Activated gamma-delta T cell (primary cell): Measurements from ENCODE around the gene SLC2A4RG.

Experiments used
- DNase-seq: peaks from one replicate; lab custom pipeline; 2025; lab: John Stamatoyannopoulos, UW

Gene SLC2A4RG

GRCh38 chr20:63699466-63700198 lies 39.9 kb upstream of the SLC2A4RG start:
- no peak for DNase-seq

- DNase-seq: no peak
These were observed 39.2 kb upstream of the SLC2A4RG start for GRCh38 chr20:63700199-63701050.

GRCh38 chr20:63701051-63701328 lies 38.6 kb upstream of the SLC2A4RG start:
- DNase-seq: no peak

GRCh38 chr20:63701329-63702035 lies 38.1 kb upstream of the SLC2A4RG start:
- DNase-seq: no peak

GRCh38 chr20:63702036-63702665 lies 37.4 kb upstream of the SLC2A4RG start:
- DNase-seq: no peak

GRCh38 chr20:63702751-63703470 lies 36.7 kb upstream of the SLC2A4RG start:
- no peak for DNase-seq

GRCh38 chr20:63703471-63703975 lies 36.1 kb upstream of the SLC2A4RG start:
- no peak for DNase-seq

- DNase-seq: no peak
These were observed 35.4 kb upstream of the SLC2A4RG start for GRCh38 chr20:63703976-63704748.

GRCh38 chr20:63704749-63705117 lies 34.8 kb upstream of the SLC2A4RG start:
- DNase-seq: no peak

- DNase-seq: no peak
These were observed 34.1 kb upstream of the SLC2A4RG start for GRCh38 chr20:63705232-63706026.

GRCh38 chr20:63706027-63706695 lies 33.4 kb upstream of the SLC2A4RG start:
- no peak for DNase-seq

- DNase-seq: peak; percentile 37
These were observed 32.6 kb upstream of the SLC2A4RG start for GRCh38 chr20:63706852-63707557.

- DNase-seq: peak; percentile 87
These were observed 31.8 kb upstream of the SLC2A4RG start, which contains the start of the genes ARFRP1 and ZGPAT for GRCh38 chr20:63707558-63708300. TSS of gene ARFRP1 (minus strand) at chr20:63707976. CDS start at chr20:63707091, 885 bp downstream. TSS of gene ZGPAT (plus strand) at chr20:63708039. CDS start at chr20:63708581, 542 bp downstream.

- no peak for DNase-seq
These were observed 31.1 kb upstream of the SLC2A4RG start for GRCh38 chr20:63708301-63709148.

GRCh38 chr20:63709149-63709527 lies 30.4 kb upstream of the SLC2A4RG start:
- no peak for DNase-seq

- DNase-seq: no peak
These were observed 28.4 kb upstream of the SLC2A4RG start for GRCh38 chr20:63711085-63711645.
